GM10266 (cell line): Measurements from ENCODE around the gene FBP1.

Experiments used
- DNase-seq: peaks from one replicate; pipeline ENCODE4 v3.0.0; 2012; ENCODE audit errors: extremely low spot score
- TF ChIP-seq, protein P1 (sequence below): IDR thresholded peaks from 2 replicates; pipeline ENCODE4 v1.5.1; 2012; ENCODE audit warnings: mild to moderate bottlenecking, low read depth; ENCODE audit not compliant: control insufficient read depth, insufficient read depth; ENCODE audit errors: missing control alignments

Gene FBP1

DNA sequence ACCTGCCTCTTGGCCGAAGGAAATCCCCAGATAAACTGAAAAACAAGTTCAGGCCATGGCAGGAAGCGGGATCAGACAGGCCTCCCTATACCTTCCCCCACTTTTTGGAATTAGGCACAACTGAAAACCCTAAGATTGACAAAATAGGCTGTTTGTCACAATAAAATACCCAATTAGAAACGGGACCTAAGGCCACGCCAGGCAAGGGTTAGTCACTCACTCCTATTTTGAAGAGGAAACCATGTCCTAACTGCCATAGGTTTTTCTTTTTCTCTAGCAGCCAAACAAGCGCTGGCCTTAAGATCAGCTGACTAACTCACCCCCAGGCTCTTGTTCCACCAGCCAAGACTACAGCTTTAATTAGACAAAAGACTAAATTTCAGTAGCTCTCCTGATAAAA is 57.6 kb downstream of the FBP1 start:
- no peak for DNase-seq

DNA sequence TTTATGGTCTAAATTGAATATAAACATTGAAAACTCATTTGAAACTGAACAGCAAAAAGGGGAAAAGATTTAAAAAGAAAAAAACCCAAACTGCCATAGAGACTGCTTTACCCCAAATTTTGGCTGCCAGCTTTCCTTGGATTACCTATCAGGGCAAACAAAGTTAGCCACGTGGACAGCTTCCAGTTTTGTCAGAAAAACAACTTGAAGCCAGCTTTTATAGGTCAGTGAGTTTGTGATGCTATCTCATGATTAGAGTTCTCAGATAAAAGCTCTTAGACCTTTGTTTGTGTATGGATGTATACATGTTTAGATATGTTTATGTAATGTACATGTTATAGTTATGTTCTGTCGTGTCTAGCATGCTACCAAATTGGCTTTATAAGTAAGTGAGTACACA is 61.7 kb downstream of the FBP1 start:
- TF ChIP-seq, protein P1, sequence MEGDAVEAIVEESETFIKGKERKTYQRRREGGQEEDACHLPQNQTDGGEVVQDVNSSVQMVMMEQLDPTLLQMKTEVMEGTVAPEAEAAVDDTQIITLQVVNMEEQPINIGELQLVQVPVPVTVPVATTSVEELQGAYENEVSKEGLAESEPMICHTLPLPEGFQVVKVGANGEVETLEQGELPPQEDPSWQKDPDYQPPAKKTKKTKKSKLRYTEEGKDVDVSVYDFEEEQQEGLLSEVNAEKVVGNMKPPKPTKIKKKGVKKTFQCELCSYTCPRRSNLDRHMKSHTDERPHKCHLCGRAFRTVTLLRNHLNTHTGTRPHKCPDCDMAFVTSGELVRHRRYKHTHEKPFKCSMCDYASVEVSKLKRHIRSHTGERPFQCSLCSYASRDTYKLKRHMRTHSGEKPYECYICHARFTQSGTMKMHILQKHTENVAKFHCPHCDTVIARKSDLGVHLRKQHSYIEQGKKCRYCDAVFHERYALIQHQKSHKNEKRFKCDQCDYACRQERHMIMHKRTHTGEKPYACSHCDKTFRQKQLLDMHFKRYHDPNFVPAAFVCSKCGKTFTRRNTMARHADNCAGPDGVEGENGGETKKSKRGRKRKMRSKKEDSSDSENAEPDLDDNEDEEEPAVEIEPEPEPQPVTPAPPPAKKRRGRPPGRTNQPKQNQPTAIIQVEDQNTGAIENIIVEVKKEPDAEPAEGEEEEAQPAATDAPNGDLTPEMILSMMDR: no peak
- no peak for DNase-seq

More for the DNA sequence above, 57.6 kb downstream of the FBP1 start:
- TF ChIP-seq, protein P1: no peak

DNA sequence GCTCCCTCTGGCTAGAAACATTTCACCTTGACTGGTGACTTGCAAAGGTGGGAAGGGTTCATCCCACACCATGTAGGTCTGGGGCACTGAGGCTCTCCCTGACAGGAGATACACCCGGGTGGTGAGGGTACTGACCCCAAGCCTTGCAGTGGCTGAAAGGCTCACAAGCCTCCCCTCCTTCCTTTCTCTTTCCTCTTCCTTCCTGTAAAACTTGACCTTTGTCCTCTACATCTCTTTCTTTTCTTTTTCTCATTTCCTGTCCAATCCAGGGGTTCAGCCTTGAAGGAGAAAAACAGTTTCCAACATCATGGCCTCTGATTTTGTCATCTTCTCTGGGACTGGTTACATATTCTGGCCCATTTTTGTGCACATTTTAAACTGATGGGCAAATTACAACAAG is 62.3 kb downstream of the FBP1 start:
- DNase-seq: no peak
- TF ChIP-seq, protein P1: no peak

DNA sequence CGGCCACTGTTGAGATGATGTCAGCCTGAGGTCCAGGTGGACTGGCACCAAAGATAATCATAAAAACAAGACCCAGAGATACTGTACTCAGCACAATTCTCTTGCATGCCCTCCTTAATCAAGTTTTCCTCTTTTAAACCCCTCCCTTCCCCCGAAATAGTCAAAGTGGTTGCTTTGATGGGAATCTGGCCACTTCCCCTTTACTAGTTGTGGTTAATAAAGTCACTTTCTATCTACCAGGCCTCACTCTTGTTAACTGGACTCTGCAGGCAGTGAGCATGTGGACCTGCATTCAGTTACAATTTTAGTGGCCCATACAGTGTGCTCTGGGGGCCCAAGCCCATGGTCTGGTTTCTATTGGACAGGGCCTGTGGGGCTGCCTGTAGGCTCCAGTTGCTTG is 63.2 kb downstream of the FBP1 start:
- no peak for DNase-seq
- TF ChIP-seq, protein P1: no peak

DNA sequence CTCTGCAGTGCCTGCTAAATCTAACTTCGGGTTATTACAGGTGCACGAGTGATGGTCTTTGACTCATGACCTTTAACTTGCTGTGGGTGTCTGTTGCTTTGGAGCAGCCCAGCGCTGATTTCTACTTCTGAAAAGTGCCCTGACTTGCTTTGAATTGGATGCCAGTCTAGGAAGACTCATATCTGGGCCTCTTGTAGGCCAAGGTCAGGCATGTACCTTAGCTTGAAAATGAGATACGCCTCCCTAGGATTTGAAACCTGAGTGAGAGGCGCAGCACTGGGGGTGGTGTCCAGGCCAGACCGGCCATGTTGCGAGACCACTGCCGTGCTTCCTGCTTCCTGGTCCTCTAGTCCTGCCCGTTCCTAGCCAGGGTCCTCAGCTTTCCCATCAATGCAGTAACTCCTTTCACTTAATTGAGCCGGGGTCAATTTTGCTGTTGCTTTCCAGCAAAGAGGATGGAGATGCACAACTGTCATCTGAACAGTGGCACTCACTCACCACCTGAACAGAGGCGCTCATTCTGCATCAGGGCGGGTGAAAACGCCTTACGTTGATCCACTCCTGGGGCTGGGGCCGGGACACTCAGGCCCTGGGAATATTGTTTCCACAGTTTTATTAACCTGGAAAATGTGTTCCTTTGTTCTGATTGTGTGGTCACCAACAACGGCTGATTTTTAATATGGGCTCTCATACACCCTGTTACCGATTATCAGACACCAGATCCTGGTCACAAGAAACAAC is 70.2 kb downstream of the FBP1 start:
- DNase-seq: no peak
- TF ChIP-seq, protein P1: no peak

DNA sequence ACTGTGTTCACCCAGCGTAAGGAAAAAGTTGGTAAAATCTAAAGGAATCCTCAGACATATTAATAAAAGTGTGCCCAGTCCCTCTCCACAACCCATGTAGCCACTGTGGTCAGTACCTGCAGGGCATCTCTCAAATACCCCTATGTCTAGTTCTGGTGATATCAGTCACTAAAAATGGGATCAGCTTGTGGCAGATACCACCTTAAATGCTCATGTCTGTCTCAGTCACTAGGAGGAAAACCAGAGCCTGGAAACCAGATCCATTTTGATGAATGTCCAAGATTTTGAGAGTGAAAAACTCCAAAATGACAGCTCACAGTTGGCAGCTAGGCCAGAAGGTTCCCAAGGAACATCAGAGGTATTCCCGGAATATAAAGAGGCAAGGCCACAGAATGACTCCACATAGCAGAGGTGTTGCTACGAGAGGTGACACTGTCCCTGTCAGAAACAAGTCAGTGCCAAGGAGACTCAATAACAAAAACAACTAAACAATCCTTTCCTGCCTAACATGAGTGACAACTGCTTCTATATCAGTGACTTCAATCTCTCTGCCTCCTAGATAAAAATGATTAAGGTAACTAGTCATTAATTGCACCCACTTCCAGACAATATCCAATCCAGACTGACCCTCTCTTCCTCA is 70.9 kb downstream of the FBP1 start:
- DNase-seq: no peak
- TF ChIP-seq, protein P1: no peak

DNA sequence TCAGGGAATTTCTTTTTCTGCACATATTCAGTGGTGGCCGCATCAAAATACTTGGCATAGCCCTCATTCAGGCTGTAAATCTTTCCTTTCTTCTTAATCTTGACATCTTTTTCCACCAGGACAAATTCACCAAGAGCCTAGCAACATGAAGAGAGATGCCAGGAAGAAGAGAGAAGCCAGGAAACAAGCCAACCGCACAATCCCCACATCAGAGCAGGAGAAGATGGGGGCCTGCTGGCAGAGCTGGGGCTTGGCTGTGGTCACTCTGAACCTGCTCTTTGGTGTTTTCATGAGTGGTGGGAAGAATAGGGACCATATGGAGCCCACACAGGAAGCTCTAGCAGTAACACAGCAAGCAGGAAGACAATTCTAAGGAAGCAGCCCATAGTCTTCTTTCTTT is 72.0 kb downstream of the FBP1 start:
- DNase-seq: no peak
- TF ChIP-seq, protein P1: no peak
